B cell (primary cell): ENCODE measurements around the gene NUBP2.

Source experiments
- CTCF ChIP-seq: fragments of 200-600 bp; IDR thresholded peaks from one replicate; pipeline ENCODE4 v1.8.0; 2022; ENCODE audit warnings: antibody characterized with exemption, mild to moderate bottlenecking
- EZH2 ChIP-seq: IDR thresholded peaks from 2 replicates; pipeline ENCODE4 v1.6.1; 2012; ENCODE audit warnings: borderline replicate concordance, low read depth, mild to moderate bottlenecking, moderate library complexity, low read length; ENCODE audit not compliant: insufficient read depth, poor library complexity, severe bottlenecking

GRCh38 chr16:1819611-1820010 is 36.9 kb downstream of the NUBP2 start:
- TF ChIP-seq CTCF (no peak), EZH2 (no peak)
